HG02970 (cell line): ENCODE results near the gene JAK1.

ENCODE experiments used
- ATAC-seq: cut with Tn5 transposase; IDR thresholded peaks from one replicate; pipeline ENCODE4 v1.9.1; 2021; ENCODE audit warnings: mild to moderate bottlenecking, moderate library complexity, moderate number of reproducible peaks; ENCODE audit not compliant: unreplicated experiment, low FRiP score

JAK1 gene

GRCh38 chr1:64873576-64873975 lies 92.8 kb downstream of the JAK1 start:
- ATAC-seq = no peak

- ATAC-seq = no peak
These were observed 94.3 kb downstream of the JAK1 start for GRCh38 chr1:64872067-64872466.

GRCh38 chr1:64871256-64871655 lies 95.1 kb downstream of the JAK1 start:
- no peak for ATAC-seq

GRCh38 chr1:64867266-64867665 lies 99.1 kb downstream of the JAK1 start:
- no peak for ATAC-seq

GRCh38 chr1:64866689-64867088 lies 99.7 kb downstream of the JAK1 start:
- ATAC-seq = no peak

GRCh38 chr1:64865105-64865757 lies 101.1 kb downstream of the JAK1 start:
- no peak for ATAC-seq

- ATAC-seq = peak; percentile 100
These were observed 102.1 kb downstream of the JAK1 start for GRCh38 chr1:64864018-64864940.

GRCh38 chr1:64861611-64862010 lies 104.7 kb downstream of the JAK1 start:
- ATAC-seq = no peak

GRCh38 chr1:64857347-64857746 lies 109.0 kb downstream of the JAK1 start:
- no peak for ATAC-seq

GRCh38 chr1:64856553-64856952 lies 109.8 kb downstream of the JAK1 start:
- no peak for ATAC-seq

- no peak for ATAC-seq
These were observed 110.8 kb downstream of the JAK1 start for GRCh38 chr1:64855557-64855956.

GRCh38 chr1:64854674-64855073 lies 111.7 kb downstream of the JAK1 start:
- no peak for ATAC-seq

- ATAC-seq = no peak
These were observed 114.7 kb downstream of the JAK1 start for GRCh38 chr1:64851664-64852063.

GRCh38 chr1:64850846-64851245 lies 115.5 kb downstream of the JAK1 start:
- no peak for ATAC-seq

- no peak for ATAC-seq
These were observed 116.4 kb downstream of the JAK1 start for GRCh38 chr1:64849942-64850341.

GRCh38 chr1:64848803-64849202 lies 117.5 kb downstream of the JAK1 start:
- no peak for ATAC-seq

GRCh38 chr1:64848136-64848535 lies 118.2 kb downstream of the JAK1 start:
- no peak for ATAC-seq

- no peak for ATAC-seq
These were observed 118.7 kb downstream of the JAK1 start for GRCh38 chr1:64847666-64848065.

GRCh38 chr1:64846573-64847430 lies 119.5 kb downstream of the JAK1 start:
- no peak for ATAC-seq

- no peak for ATAC-seq
These were observed 120.4 kb downstream of the JAK1 start for GRCh38 chr1:64845831-64846425.
